Keratinocyte (primary cell): ENCODE results near the gene DIAPH2. TPM values are rescaled to one million over a fixed set of nuclear protein-coding genes. Genes with fewer than 3 reads are reported as not detected.

Source experiments
- DNase-seq: peaks from one replicate; pipeline ENCODE4 v3.0.0-alpha.2; 2011; ENCODE audit warnings: low read depth, missing footprints, low spot score
- FAIRE-seq: peaks from 2 replicates; lab custom pipeline; 2011; peaks lifted over from hg19 to GRCh38; lab: Jason Lieb, UNC
- H2AFZ ChIP-seq: 2 replicates; pipeline ENCODE4 v1.6.0; 2012; ENCODE audit warnings: low read length, control low read depth, inconsistent platforms; ENCODE audit not compliant: control insufficient read depth
- H3K27ac ChIP-seq: 2 replicates; pipeline ENCODE4 v1.5.1; 2011; ENCODE audit warnings: low read length; ENCODE audit not compliant: control insufficient read depth, insufficient read depth
- H3K27me3 ChIP-seq: 3 replicates; pipeline ENCODE4 v1.6.0; 2011; ENCODE audit warnings: low read length; ENCODE audit not compliant: control insufficient read depth, insufficient read depth; ENCODE audit errors: extremely low read depth
- H3K36me3 ChIP-seq, 2 experiments: 2 replicates in 1 of 2; 3 replicates in 1 of 2; pipeline ENCODE4 v1.5.1; 2011; ENCODE audit warnings: low read length in 2 of 2, mild to moderate bottlenecking in 1 of 2; ENCODE audit not compliant: control insufficient read depth in 2 of 2, insufficient read depth in 2 of 2; ENCODE audit errors: extremely low read depth in 1 of 2
- H3K4me1 ChIP-seq: 3 replicates; pipeline ENCODE4 v1.5.1; 2011; ENCODE audit warnings: low read length; ENCODE audit not compliant: control insufficient read depth, insufficient read depth; ENCODE audit errors: extremely low read depth
- H3K4me2 ChIP-seq: 3 replicates; pipeline ENCODE4 v1.6.0; 2011; ENCODE audit warnings: low read depth, low read length; ENCODE audit not compliant: control insufficient read depth, insufficient read depth; ENCODE audit errors: extremely low read depth
- H3K4me3 ChIP-seq, 3 experiments: fragments of 200-600 bp in 1 of 3; sonication (generic) in 1 of 3; 2 replicates in 2 of 3; 3 replicates in 1 of 3; pipeline ENCODE4 v1.5.1; 2011 to 2016; ENCODE audit warnings: low read length in 3 of 3, mild to moderate bottlenecking in 3 of 3, control low read depth in 2 of 3, inconsistent platforms in 1 of 3, low read depth in 1 of 3, mixed read lengths in 1 of 3, mixed run types in 1 of 3, moderate library complexity in 1 of 3; ENCODE audit not compliant: control insufficient read depth in 2 of 3, insufficient read depth in 2 of 3; ENCODE audit errors: extremely low read depth in 1 of 3
- H3K79me2 ChIP-seq: 2 replicates; pipeline ENCODE4 v1.6.0; 2012; ENCODE audit warnings: low read length; ENCODE audit not compliant: control insufficient read depth, insufficient read depth
- H3K9ac ChIP-seq: 3 replicates; pipeline ENCODE4 v1.6.0; 2011; ENCODE audit warnings: low read length; ENCODE audit not compliant: control insufficient read depth, insufficient read depth; ENCODE audit errors: extremely low read depth
- H3K9me1 ChIP-seq: 3 replicates; pipeline ENCODE4 v1.6.0; 2011; ENCODE audit warnings: low read length; ENCODE audit not compliant: control insufficient read depth, insufficient read depth; ENCODE audit errors: extremely low read depth
- H3K9me3 ChIP-seq: 2 replicates; pipeline ENCODE4 v1.5.1; 2012; ENCODE audit warnings: low read depth, low read length; ENCODE audit not compliant: control insufficient read depth
- H4K20me1 ChIP-seq: 3 replicates; pipeline ENCODE4 v1.6.0; 2011; ENCODE audit warnings: low read length; ENCODE audit not compliant: control insufficient read depth, insufficient read depth; ENCODE audit errors: extremely low read depth
- CTCF ChIP-seq, 3 experiments: IDR thresholded peaks in 1 of 3; conservative IDR thresholded peaks in 1 of 3; optimal IDR thresholded peaks in 1 of 3; 2 replicates in 2 of 3; 3 replicates in 1 of 3; pipeline versions ENCODE3 to v1.5.1; 2011; ENCODE audit warnings: low read length in 3 of 3, mild to moderate bottlenecking in 3 of 3, moderate library complexity in 2 of 3, control low read depth in 1 of 3, inconsistent platforms in 1 of 3; ENCODE audit not compliant: insufficient read depth in 2 of 3; ENCODE audit errors: extremely low read depth in 1 of 3
- EZH2 ChIP-seq: IDR thresholded peaks from one replicate; pipeline ENCODE4 v1.6.1; 2012; ENCODE audit warnings: inconsistent platforms, mild to moderate bottlenecking, low read length, moderate library complexity
- dilution Hi-C: fragments of 300-500 bp; cut with MboI; formaldehyde crosslinking; loops from one replicate; pipeline ENCODE4 v1.7.0; 2020; ENCODE audit warnings: low sequenced_read_pairs; ENCODE audit not compliant: extremely low pct_ligation_motif_present
- polyA plus RNA-seq, 5 experiments: library from polyadenylated mRNA; depleted of rRNA in 3 of 5; stranded (reverse) in 3 of 5; stranded (forward) in 1 of 5; unstranded in 1 of 5; fragments of >200 nt; gene quantifications; 1 replicate in 1 of 5; 2 replicates in 3 of 5; 3 replicates in 1 of 5; pipeline versions ENCODE4 v1.2.1 to v1.2.3, GENCODE V29; 2011 to 2012; ENCODE audit warnings: missing spikeins in 2 of 5, low read depth in 1 of 5, low replicate concordance in 1 of 5

The DIAPH2 gene
- polyA plus RNA-seq, 1 donor (not counting 4 experiments of a cell fraction or from before 2014, with no cell fraction given): 7.4 TPM

GRCh38 chrX:97389761-97390192 lies 705.1 kb downstream of the DIAPH2 start:
- Histone ChIP-seq H3K9me3 (no peaks in the 10 kb centered on the region), H3K4me3 (no peak overlapping the region), H2AFZ (no peak overlapping the region), H3K36me3 (no peaks in the 10 kb centered on the region), H4K20me1 (no peaks in the 10 kb centered on the region), H3K4me1 (peaks cover 10% of the 10 kb centered on the region), H3K9me1 (no peaks in the 10 kb centered on the region), H3K27me3 (no peaks in the 10 kb centered on the region), H3K9ac (no peak overlapping the region), H3K4me2 (peak overlapping the region; percentile 37), H3K27ac (no peak overlapping the region), H3K79me2 (no peaks in the 10 kb centered on the region)
- dilution Hi-C loops: no loop called here
- FAIRE-seq (peak; percentile 79), DNase-seq (no peak)
- TF ChIP-seq CTCF (optimal IDR thresholded peaks at IDR 0.05 in 1 of 3, IDR thresholded peaks at IDR 0.05 in 1 of 3, conservative IDR thresholded peaks at IDR 0.05 in 1 of 3; ENCODE audit: extremely low read depth in 1 of 3, insufficient read depth in 2 of 3, low read length in 3 of 3) (no peak), EZH2 (no peak)

GRCh38 chrX:97397371-97397770 lies 712.7 kb downstream of the DIAPH2 start:
- Histone ChIP-seq H3K9ac (no peak overlapping the region), H3K4me1 (no peaks in the 10 kb centered on the region), H3K36me3 (no peaks in the 10 kb centered on the region), H3K4me3 (no peak overlapping the region), H3K79me2 (no peaks in the 10 kb centered on the region), H3K9me3 (no peaks in the 10 kb centered on the region), H3K27ac (no peak overlapping the region), H2AFZ (no peak overlapping the region), H3K9me1 (no peaks in the 10 kb centered on the region), H3K4me2 (no peak overlapping the region), H3K27me3 (no peaks in the 10 kb centered on the region), H4K20me1 (no peaks in the 10 kb centered on the region)
- no peak for FAIRE-seq
- TF ChIP-seq EZH2 (no peak), CTCF (optimal IDR thresholded peaks at IDR 0.05 in 1 of 3, IDR thresholded peaks at IDR 0.05 in 1 of 3, conservative IDR thresholded peaks at IDR 0.05 in 1 of 3; ENCODE audit: extremely low read depth in 1 of 3, insufficient read depth in 2 of 3, low read length in 3 of 3) (no peak)
- dilution Hi-C loops: no loop called here
- no peak for DNase-seq
